HG03108 (cell line): ENCODE measurements around the gene ANAPC2.

Experiments used
- ATAC-seq: cut with Tn5 transposase; IDR thresholded peaks from one replicate; pipeline ENCODE4 v1.9.1; 2021; ENCODE audit warnings: moderate library complexity; ENCODE audit not compliant: unreplicated experiment

Gene ANAPC2

GRCh38 chr9:137130176-137130755, 58.1 kb downstream of the ANAPC2 start:
- peak; percentile 5 for ATAC-seq

GRCh38 chr9:137129456-137130175, 58.7 kb downstream of the ANAPC2 start:
- ATAC-seq, result peak; percentile 76

- peak; percentile 5 for ATAC-seq
These were observed 59.4 kb downstream of the ANAPC2 start for GRCh38 chr9:137128862-137129455.

GRCh38 chr9:137128158-137128861, 60.0 kb downstream of the ANAPC2 start:
- peak; percentile 2 for ATAC-seq

- no peak for ATAC-seq
These were observed 60.8 kb downstream of the ANAPC2 start for GRCh38 chr9:137127301-137128157.

- no peak for ATAC-seq
These were observed 61.6 kb downstream of the ANAPC2 start for GRCh38 chr9:137126786-137127185.
